OCI-LY7 (cell line): ENCODE measurements around the gene KIAA0232. TPM values are rescaled to one million over a fixed set of nuclear protein-coding genes. Genes with fewer than 3 reads are reported as not detected.

Experiments used
- BruUV-seq: library from RNA; stranded (reverse); fragments of 400-500 nt; replicated peaks from 2 replicates; lab custom pipeline; 2021; lab: Mats Ljungman, UMichigan
- CTCF ChIA-PET: fragments of 300-600 bp; sonication (Branson Sonifier 250); formaldehyde crosslinking; loops from one replicate; lab custom pipeline; 2022; ENCODE audit warnings: antibody characterized with exemption; ENCODE audit not compliant: unreplicated experiment; lab: Charles Lee
- POLR2A ChIA-PET: fragments of 300-600 bp; sonication (Branson Sonifier 250); formaldehyde crosslinking; loops from one replicate; lab custom pipeline; 2022; ENCODE audit warnings: antibody characterized with exemption; lab: Charles Lee
- DNase-seq: peaks from one replicate; pipeline ENCODE4 v3.0.0-alpha.2; 2015; ENCODE audit warnings: low spot score
- H2AFZ ChIP-seq: fragments of 200-600 bp; sonication (generic), shearing (Covaris generic); 2 replicates; pipeline ENCODE4 v1.6.1; 2014; ENCODE audit warnings: mild to moderate bottlenecking, antibody characterized with exemption, low read length, moderate library complexity
- H3K27ac ChIP-seq: fragments of 200-600 bp; sonication (generic); 2 replicates; pipeline ENCODE4 v1.5.1; 2014; ENCODE audit warnings: mixed run types, low read depth, mild to moderate bottlenecking, moderate library complexity, low read length, inconsistent platforms; ENCODE audit not compliant: poor library complexity, severe bottlenecking
- H3K36me3 ChIP-seq: fragments of 200-600 bp; sonication (generic); 2 replicates; pipeline ENCODE4 v1.6.1; 2014; ENCODE audit warnings: mild to moderate bottlenecking, antibody characterized with exemption, low read length, moderate library complexity, mixed read lengths; ENCODE audit not compliant: insufficient read depth
- H3K4me1 ChIP-seq: fragments of 200-600 bp; sonication (generic); 2 replicates; pipeline ENCODE4 v1.5.1; 2014; ENCODE audit warnings: mild to moderate bottlenecking, low read length; ENCODE audit not compliant: insufficient read depth, poor library complexity, severe bottlenecking
- H3K4me2 ChIP-seq: fragments of 200-600 bp; sonication (generic); 2 replicates; pipeline ENCODE4 v1.6.1; 2014; ENCODE audit warnings: mild to moderate bottlenecking, low read length
- H3K4me3 ChIP-seq: fragments of 200-600 bp; sonication (generic); 2 replicates; pipeline ENCODE4 v1.5.1; 2014; ENCODE audit warnings: mild to moderate bottlenecking, low read depth, low read length; ENCODE audit not compliant: poor library complexity, severe bottlenecking
- H3K79me2 ChIP-seq: fragments of 200-600 bp; sonication (generic); 2 replicates; pipeline ENCODE4 v1.6.1; 2016; ENCODE audit warnings: low read depth, mild to moderate bottlenecking, low read length, moderate library complexity, mixed read lengths; ENCODE audit not compliant: insufficient read depth
- H3K9me2 ChIP-seq: fragments of 200-600 bp; sonication (generic); 2 replicates; pipeline ENCODE4 v1.6.1; 2016; ENCODE audit warnings: mild to moderate bottlenecking, low read length, mixed read lengths; ENCODE audit not compliant: insufficient read depth
- H3K9me3 ChIP-seq: fragments of 200-600 bp; sonication (generic); 2 replicates; pipeline ENCODE4 v1.6.1; 2014; ENCODE audit warnings: mild to moderate bottlenecking, mixed run types, low read length, mixed read lengths
- H4K20me1 ChIP-seq: fragments of 200-600 bp; sonication (generic); 2 replicates; pipeline ENCODE4 v1.6.1; 2014; ENCODE audit warnings: mild to moderate bottlenecking, antibody characterized with exemption, low read length, moderate library complexity, mixed read lengths; ENCODE audit not compliant: insufficient read depth
- CTCF ChIP-seq: fragments of 200-600 bp; sonication (generic); conservative IDR thresholded peaks from 2 replicates; pipeline ENCODE4 v1.5.1; 2014; ENCODE audit warnings: mild to moderate bottlenecking, antibody characterized with exemption, low read length, moderate library complexity, mixed read lengths
- EZH2phosphoT487 ChIP-seq: fragments of 200-600 bp; sonication (generic); IDR thresholded peaks from 2 replicates; pipeline ENCODE4 v1.6.1; 2018; ENCODE audit warnings: low read depth, borderline replicate concordance, mild to moderate bottlenecking, mixed run types, antibody characterized with exemption, low read length, moderate library complexity, mixed read lengths
- intact Hi-C: fragments of 100-400 bp; cut with micrococcal nuclease; formaldehyde crosslinking; loops from one replicate; pipeline ENCODE4 v1.10.0; 2022; ENCODE audit not compliant: unreplicated experiment
- total RNA-seq, 2 experiments: library from RNA; depleted of rRNA in 1 of 2; stranded (reverse); fragments of >200 nt in 1 of 2; shearing (Covaris generic) in 1 of 2; gene quantifications; 2 replicates each; pipeline ENCODE4 v1.2.3, GENCODE V29; 2014 to 2022

Gene KIAA0232
- total RNA-seq, 2 experiments from 2014 or later = 7.5 to 13.5 TPM

DNA sequence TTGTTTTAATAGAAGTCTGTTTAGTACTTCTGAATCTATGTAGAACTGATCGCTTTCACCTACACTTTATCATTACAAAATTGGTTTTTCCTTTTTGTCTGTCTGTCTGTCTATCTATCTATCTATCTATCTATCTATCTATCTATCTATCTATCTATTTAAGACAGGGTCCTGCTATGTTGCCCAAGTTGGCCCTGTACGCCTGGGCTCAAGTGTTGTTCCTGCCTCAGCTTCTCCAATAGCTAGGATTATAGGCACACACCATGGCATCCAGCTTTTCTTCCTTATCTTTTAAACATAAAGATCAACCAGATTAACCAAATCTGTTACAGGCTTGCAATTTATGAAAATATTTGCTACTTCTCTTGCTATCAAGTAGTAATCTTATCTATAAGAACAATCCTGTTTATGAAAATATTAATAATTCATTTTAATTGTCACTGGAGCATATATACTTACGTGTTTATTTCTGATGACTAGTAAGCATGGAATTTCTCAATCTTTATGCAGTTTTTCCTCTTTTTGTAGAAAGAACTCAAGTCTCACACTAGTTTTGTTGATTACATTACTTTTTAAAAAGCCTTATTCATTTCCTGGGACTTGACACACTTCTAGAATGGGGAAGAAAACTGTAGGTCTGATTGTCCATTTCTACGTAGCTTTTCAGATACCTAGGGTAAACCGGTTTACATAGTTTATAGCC, 24.5 kb downstream of the KIAA0232 start:
- TF ChIP-seq CTCF = no peak
- no peak for TF ChIP-seq EZH2phosphoT487
- DNase-seq = no peak
- BruUV-seq = no TSS peak
- Histone ChIP-seq H3K4me2 (no peak overlapping the region), H2AFZ (no peak overlapping the region), H3K36me3 (no peaks in the 10 kb centered on the region), H4K20me1 (peaks cover 4% of the 10 kb centered on the region), H3K79me2 (no peaks in the 10 kb centered on the region; the same call in 1 of the 2 replicates), H3K27ac (no peak overlapping the region), H3K9me2 (no peaks in the 10 kb centered on the region), H3K4me1 (no peaks in the 10 kb centered on the region), H3K9me3 (no peaks in the 10 kb centered on the region), H3K4me3 (no peak overlapping the region)
- CTCF ChIA-PET = no interaction called here
- POLR2A ChIA-PET = interaction anchor here (0.7 to 2.1 kb wide), 5 partner anchors 9 to 66 kb away, joined by 3 to 12 read pairs (median 5); no protein-coding TSS in a partner anchor
- intact Hi-C loops = no loop called here

GRCh38 chr4:6808259-6808658, 25.7 kb downstream of the KIAA0232 start:
- no peak overlapping the region for H3K4me3 ChIP-seq
- BruUV-seq = no TSS peak
- H4K20me1 ChIP-seq = peaks cover 4% of the 10 kb centered on the region
- H3K9me3 ChIP-seq = no peaks in the 10 kb centered on the region
- H3K9me2 ChIP-seq = no peaks in the 10 kb centered on the region
- H2AFZ ChIP-seq = no peak overlapping the region
- ChIA-PET POLR2A (no interaction called here), CTCF (no interaction called here)
- no peaks in the 10 kb centered on the region for H3K79me2 ChIP-seq
- peaks cover 5% of the 10 kb centered on the region for H3K4me1 ChIP-seq
- no peak overlapping the region for H3K27ac ChIP-seq
- DNase-seq = no peak
- intact Hi-C loops = no loop called here
- H3K36me3 ChIP-seq = no peaks in the 10 kb centered on the region
- TF ChIP-seq EZH2phosphoT487 = no peak
- TF ChIP-seq CTCF = no peak
- H3K4me2 ChIP-seq = no peak overlapping the region

GRCh38 chr4:6811165-6811564, 28.6 kb downstream of the KIAA0232 start:
- Histone ChIP-seq H3K36me3 (no peaks in the 10 kb centered on the region), H2AFZ (no peak overlapping the region), H3K27ac (no peak overlapping the region), H3K9me3 (no peaks in the 10 kb centered on the region), H4K20me1 (no peaks in the 10 kb centered on the region), H3K4me1 (peaks cover 5% of the 10 kb centered on the region), H3K79me2 (no peaks in the 10 kb centered on the region), H3K4me3 (no peak overlapping the region), H3K9me2 (no peaks in the 10 kb centered on the region), H3K4me2 (no peak overlapping the region)
- intact Hi-C loops = no loop called here
- DNase-seq = no peak
- TF ChIP-seq CTCF (no peak), EZH2phosphoT487 (no peak)
- no TSS peak for BruUV-seq
- CTCF ChIA-PET = no interaction called here
- POLR2A ChIA-PET = interaction anchor here (0.5 kb wide), 1 partner anchor 19 kb away, joined by 3 read pairs; no protein-coding TSS in a partner anchor
